ENCODE results near the gene RHOA.

Gene RHOA

DNA sequence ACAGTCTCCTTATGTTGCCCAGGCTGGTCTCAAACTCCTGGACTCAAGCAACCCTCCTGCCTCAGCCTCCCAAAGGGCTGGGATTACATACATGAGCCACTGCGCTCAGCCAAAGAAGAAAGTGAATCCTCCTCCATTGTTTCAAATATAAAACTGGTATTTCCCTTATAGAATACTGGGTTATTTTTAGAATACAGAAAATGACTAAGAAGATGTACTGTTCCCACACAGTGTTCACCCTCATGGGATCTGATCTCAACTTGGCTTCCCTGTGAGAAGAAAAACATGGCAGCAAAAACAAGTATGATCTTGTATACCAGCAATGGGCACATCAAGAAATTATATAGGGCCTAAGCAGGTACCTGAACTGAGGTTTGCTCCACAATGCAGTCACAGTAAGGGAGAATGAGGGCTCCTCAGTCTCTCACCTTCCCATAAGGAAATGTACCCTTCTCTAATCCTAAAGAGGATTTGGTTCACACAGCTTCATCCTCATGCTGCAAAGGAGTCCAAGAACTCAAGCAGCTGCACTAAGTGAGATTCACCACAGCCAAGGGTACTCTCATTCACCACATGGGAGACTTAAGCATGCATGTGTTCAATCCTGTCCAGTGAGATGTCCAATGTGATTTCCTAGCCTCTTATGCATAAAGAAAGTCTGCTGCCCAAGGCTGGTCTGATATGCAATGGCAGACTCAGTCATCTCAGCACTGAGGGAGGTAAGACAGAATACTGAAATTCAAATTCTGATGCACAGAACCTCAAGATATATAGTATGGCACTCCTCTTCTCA lies 97.7 kb downstream of the RHOA start:
- DNase-seq: no peak

DNA sequence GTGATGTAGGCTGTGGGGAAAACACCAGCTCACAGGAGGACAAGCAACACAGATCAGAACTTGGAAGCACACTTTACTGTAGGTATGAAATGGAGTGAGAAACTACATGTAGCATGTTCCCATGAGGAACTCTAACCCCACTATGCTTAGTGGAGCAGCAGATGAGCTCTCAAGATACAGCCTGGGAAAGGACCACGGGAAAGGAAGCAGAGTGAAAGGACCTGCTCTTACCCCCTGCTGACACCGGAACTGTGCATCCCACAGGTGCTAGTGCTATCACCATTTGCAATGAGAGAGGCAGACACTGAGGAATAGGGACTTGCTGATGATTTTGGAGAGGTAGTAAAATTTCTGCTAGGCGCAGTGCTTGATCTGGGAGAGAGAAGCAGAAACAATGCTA lies 100.5 kb downstream of the RHOA start:
- DNase-seq: no peak

- no peak for DNase-seq
These were observed 101.1 kb downstream of the RHOA start for GRCh38 chr3:49310677-49311076.

Data from NCI-H2171 (cell line).